Coronary artery (tissue), 2 donors: ENCODE data around the gene PGAM1.

Source experiments
- DNase-seq: peaks from one replicate; pipeline ENCODE4 v3.0.0-alpha.2; 2017; ENCODE audit warnings: low spot score
- H3K27ac ChIP-seq, 2 donors: fragments of 200-600 bp; sonication (generic); one replicate each; pipeline ENCODE4 v1.5.1; 2016 to 2019
- H3K4me3 ChIP-seq: fragments of 200-600 bp; sonication (generic); 2 replicates; pipeline ENCODE4 v1.5.1; 2016; ENCODE audit warnings: mild to moderate bottlenecking, moderate library complexity
- TF ChIP-seq, protein P1 (sequence below): fragments of 200-600 bp; sonication (generic); IDR thresholded peaks from one replicate; pipeline ENCODE4 v1.5.1; 2019; ENCODE audit warnings: antibody characterized with exemption

PGAM1 gene

DNA sequence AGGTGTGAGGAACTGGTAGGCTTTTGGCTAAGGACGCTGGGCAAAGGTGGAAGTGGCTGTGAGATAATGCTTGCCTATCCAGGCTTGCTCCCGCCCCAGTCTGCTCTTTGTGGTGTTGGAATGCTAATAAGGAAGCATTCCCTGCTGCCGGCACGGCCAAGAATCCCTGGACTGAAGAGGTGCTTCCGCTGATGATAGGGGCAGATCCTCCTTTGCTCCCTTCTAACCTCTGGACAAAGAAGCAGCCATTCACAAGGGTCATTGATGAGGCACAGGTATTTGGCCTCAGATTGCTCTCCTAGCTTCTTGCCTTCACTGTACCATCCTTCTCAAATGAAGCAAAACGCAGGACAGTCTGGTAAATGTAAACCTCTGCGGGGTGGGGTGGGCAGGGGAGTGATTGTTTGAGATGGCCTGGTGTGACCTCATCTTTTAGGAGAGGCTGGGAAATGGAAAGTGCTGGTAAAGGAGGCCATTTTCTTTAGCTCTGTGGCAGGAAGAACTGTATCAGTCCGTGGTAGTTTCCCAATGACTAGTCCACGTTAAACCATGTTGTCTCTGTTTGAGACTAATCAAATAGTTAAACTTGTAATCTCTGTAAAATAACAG, 1.7 kb downstream of the PGAM1 start:
- TF ChIP-seq, protein P1, sequence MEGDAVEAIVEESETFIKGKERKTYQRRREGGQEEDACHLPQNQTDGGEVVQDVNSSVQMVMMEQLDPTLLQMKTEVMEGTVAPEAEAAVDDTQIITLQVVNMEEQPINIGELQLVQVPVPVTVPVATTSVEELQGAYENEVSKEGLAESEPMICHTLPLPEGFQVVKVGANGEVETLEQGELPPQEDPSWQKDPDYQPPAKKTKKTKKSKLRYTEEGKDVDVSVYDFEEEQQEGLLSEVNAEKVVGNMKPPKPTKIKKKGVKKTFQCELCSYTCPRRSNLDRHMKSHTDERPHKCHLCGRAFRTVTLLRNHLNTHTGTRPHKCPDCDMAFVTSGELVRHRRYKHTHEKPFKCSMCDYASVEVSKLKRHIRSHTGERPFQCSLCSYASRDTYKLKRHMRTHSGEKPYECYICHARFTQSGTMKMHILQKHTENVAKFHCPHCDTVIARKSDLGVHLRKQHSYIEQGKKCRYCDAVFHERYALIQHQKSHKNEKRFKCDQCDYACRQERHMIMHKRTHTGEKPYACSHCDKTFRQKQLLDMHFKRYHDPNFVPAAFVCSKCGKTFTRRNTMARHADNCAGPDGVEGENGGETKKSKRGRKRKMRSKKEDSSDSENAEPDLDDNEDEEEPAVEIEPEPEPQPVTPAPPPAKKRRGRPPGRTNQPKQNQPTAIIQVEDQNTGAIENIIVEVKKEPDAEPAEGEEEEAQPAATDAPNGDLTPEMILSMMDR: no peak
- Histone ChIP-seq H3K27ac (peak overlapping the region in 1 of 2 donors; percentile 19), H3K4me3 (peak overlapping the region; percentile 97)
- no peak for DNase-seq

DNA sequence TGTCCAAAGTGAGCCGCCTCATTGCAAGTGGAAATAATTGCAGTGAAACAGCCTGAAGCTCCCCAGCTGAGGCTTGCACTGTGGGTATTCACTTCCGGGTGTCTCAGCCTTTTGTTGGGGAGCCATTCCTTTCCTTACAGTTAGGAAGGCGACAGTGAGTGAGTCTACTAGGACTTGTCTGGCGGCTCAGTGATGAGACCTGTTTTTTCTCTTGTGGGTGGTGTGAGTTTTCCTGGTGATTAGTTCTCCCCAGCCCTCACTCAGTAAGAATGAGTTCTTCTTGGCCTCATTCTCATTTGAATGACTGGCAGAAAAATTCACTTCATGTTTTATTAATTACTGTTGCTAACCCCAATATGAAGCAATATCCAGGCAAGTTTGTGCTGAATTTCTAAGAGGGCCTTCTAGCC, 2.6 kb downstream of the PGAM1 start:
- no peak overlapping the region for H3K27ac ChIP-seq
- no peak for DNase-seq
- TF ChIP-seq, protein P1: no peak
- H3K4me3 ChIP-seq: no peak overlapping the region

DNA sequence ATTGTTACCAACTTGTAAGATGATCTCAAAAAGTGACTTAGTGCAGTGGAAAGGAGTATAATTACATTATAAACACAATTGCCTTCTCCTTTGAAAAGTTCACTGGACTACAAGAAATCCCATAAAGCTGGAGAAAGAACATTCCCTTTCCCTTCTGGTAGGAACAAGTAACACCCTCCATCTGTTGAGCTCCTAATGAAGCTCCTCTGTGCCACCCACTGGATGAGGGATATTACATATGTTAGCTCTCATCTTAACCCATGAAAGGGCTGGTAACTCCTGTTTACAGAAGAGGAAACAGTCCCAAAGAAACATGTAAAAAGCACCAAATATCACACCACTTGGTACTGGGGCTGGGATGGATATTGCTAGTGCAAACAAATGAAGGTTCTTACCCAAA, 8.1 kb downstream of the PGAM1 start:
- DNase-seq: no peak
- TF ChIP-seq, protein P1: no peak
- H3K27ac ChIP-seq: no peak overlapping the region
- H3K4me3 ChIP-seq: no peak overlapping the region

DNA sequence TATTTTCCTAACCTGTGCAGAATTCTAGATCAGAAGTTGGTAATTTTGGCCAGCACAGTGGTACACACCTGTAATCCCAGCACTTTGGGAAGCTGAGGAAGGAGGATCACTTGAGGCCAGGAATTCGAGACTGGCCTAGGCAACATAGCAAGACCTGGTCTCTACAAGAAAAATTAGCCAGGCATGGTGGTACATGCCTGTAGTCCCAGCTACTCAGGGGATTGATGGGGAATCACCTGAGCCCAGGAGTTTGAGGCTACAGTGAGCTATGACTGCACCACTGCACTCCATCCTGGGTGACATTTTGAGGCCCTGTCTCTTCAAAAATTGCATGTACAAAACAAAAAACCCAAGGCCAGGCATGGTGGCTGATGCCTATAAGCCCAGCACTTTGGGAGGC, 8.6 kb downstream of the PGAM1 start:
- TF ChIP-seq, protein P1: no peak
- H3K27ac ChIP-seq: no peak overlapping the region
- DNase-seq: no peak
- no peak overlapping the region for H3K4me3 ChIP-seq

DNA sequence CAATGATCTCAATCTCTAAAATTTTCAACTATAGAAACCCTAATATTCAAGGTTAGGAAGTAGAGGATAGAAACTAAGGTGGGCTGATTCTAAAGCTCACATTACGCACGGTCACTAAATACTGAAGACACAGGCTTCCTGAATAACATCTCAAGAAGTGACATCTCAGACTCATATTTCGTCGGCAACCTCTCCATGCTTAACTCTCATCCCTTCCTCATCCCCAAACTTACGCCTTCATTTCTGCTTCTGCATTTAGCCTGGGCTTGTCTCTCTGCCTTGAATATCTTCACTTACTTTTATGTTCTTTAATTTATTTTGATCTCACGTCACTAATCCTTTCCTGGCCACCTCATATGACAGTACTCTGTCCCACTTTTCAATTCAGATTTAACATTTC, 9.2 kb downstream of the PGAM1 start:
- TF ChIP-seq, protein P1: no peak
- DNase-seq: no peak
- Histone ChIP-seq H3K4me3 (no peak overlapping the region), H3K27ac (no peak overlapping the region)

DNA sequence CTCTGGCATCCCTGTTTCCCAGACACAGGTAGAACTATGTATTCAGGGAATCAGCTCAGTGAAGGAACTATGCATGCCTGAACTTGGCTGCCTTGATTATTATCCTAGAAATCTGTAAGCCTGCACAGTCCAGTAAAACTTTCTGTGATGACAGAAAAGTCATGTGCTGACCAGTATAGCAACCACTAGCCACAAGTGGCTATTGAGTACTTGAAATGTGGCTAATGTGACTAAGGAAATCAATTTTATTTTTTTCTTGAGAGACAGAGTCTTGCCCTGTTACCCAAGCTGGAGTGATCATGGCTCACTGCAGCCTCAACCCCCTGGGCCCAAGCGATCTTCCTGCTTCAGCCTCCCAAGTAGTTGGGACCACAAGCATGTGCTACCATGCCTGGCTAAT, 16.3 kb downstream of the PGAM1 start:
- DNase-seq: no peak
- H3K4me3 ChIP-seq: no peak overlapping the region
- TF ChIP-seq, protein P1: no peak
- no peak overlapping the region for H3K27ac ChIP-seq

DNA sequence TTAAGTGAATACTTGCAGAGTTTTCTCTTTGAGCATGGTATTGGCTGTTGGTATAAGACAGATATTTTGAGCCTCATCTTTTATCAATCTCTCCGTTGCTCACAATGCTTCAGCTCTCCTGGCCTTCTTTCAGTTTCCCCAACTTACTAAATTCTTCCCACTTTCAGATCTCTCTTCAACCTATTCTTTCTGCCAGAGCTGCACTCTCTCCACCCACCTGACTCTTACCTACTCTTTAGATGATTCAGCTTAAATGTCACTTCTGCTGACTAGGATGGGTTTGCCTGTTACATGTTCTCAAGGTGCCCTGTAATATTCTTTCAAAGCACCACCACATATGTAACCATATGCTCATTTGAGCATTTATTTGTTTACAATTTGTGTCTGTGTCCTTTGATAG, 18.2 kb downstream of the PGAM1 start:
- TF ChIP-seq, protein P1: no peak
- DNase-seq: no peak
- Histone ChIP-seq H3K4me3 (no peak overlapping the region), H3K27ac (no peak overlapping the region)
